CD4-positive, alpha-beta T cell (primary cell): Measurements from ENCODE around the gene SNAP47. TPM values are rescaled to one million over a fixed set of nuclear protein-coding genes. Genes with fewer than 3 reads are reported as not detected.

Experiments used
- ATAC-seq: fragments of 200-7000 bp; cut with Tn5 transposase; one replicate; pipeline ENCODE4 v1.10.0; 2022; ENCODE audit warnings: mild to moderate bottlenecking; ENCODE audit not compliant: poor library complexity
- CTCF ChIA-PET: fragments of 350-600 bp; sonication (Branson Sonifier 250); formaldehyde crosslinking; loops from one replicate; lab custom pipeline; 2021; ENCODE audit warnings: antibody characterized with exemption, inconsistent platforms; lab: Charles Lee
- POLR2A ChIA-PET: fragments of 350-600 bp; sonication (Branson Sonifier 250); formaldehyde crosslinking; loops from one replicate; lab custom pipeline; 2021; ENCODE audit warnings: antibody characterized with exemption, inconsistent platforms; lab: Charles Lee
- DNase-seq, 14 experiments: peaks; one replicate each; pipeline ENCODE4 v3.0.0-alpha.2; 2013 to 2020; ENCODE audit warnings: mixed read lengths in 2 of 14
- H3K27ac ChIP-seq, 2 donors: one replicate each; pipeline versions ENCODE4 v1.5.1 to v1.7.0; 2013; ENCODE audit warnings: low read length in 2 of 2, low read depth in 1 of 2, mild to moderate bottlenecking in 1 of 2
- H3K27me3 ChIP-seq, 2 experiments: 1 replicate in 1 of 2; 2 replicates in 1 of 2; pipeline versions ENCODE4 v1.6.1 to v1.7.0; 2013; ENCODE audit warnings: low read length in 2 of 2, control low read depth in 1 of 2, mild to moderate bottlenecking in 1 of 2, moderate library complexity in 1 of 2; ENCODE audit not compliant: insufficient read depth in 2 of 2, control insufficient read depth in 1 of 2
- H3K36me3 ChIP-seq: one replicate; pipeline ENCODE4 v1.6.1; 2013; ENCODE audit warnings: low read length, control low read depth; ENCODE audit not compliant: insufficient read depth
- H3K4me1 ChIP-seq: one replicate; pipeline ENCODE4 v1.6.1; 2013; ENCODE audit warnings: low read length, control low read depth; ENCODE audit not compliant: insufficient read depth
- H3K4me3 ChIP-seq: one replicate; pipeline ENCODE4 v1.5.1; 2013; ENCODE audit warnings: mild to moderate bottlenecking, low read length, moderate library complexity
- H3K9me3 ChIP-seq, 2 experiments: 1 replicate in 1 of 2; 2 replicates in 1 of 2; pipeline versions ENCODE4 v1.6.1 to v1.7.0; 2013; ENCODE audit warnings: low read length in 2 of 2, mild to moderate bottlenecking in 2 of 2, control low read depth in 1 of 2, moderate library complexity in 1 of 2; ENCODE audit not compliant: control insufficient read depth in 1 of 2, insufficient read depth in 1 of 2
- H3K27ac Mint-ChIP-seq: one replicate; pipeline ENCODE4 v1.8.0; 2020; ENCODE audit warnings: mixed read lengths
- H3K27me3 Mint-ChIP-seq: one replicate; pipeline ENCODE4 v1.8.0; 2021; ENCODE audit warnings: mixed read lengths
- H3K36me3 Mint-ChIP-seq: one replicate; pipeline ENCODE4 v1.8.0; 2021; ENCODE audit warnings: low read depth, mixed read lengths
- H3K4me1 Mint-ChIP-seq: one replicate; pipeline ENCODE4 v1.8.0; 2021; ENCODE audit warnings: low read depth, mixed read lengths
- H3K4me3 Mint-ChIP-seq: one replicate; pipeline ENCODE4 v1.8.0; 2020; ENCODE audit warnings: mild to moderate bottlenecking, mixed read lengths
- H3K9me3 Mint-ChIP-seq: one replicate; pipeline ENCODE4 v1.8.0; 2020; ENCODE audit warnings: mixed read lengths
- intact Hi-C, 2 experiments: fragments of 100-400 bp; cut with DNase I in 1 of 2; cut with micrococcal nuclease in 1 of 2; formaldehyde crosslinking; loops; one replicate each; pipeline versions ENCODE4 v1.15.1 to v1.9.0; 2023 to 2025; cut with DNase I, micrococcal nuclease
- total RNA-seq, 174 experiments: library from RNA in 2 of 174; stranded (reverse) in 2 of 174; gene quantifications; one replicate each; pipeline ENCODE4 v1.2.3 and lab custom pipeline; 2021 to 2026
- TF ChIP-seq, protein P1 (sequence below): fragments of 200-600 bp; IDR thresholded peaks from one replicate; pipeline ENCODE4 v1.8.0; 2022; ENCODE audit warnings: antibody characterized with exemption, mild to moderate bottlenecking

SNAP47 gene
- total RNA-seq, 2 experiments from 2014 or later = 12.8 to 14.0 TPM

- Histone ChIP-seq H3K36me3 (no peaks in the 10 kb centered on the region), H3K4me3 (peak overlapping the region; percentile 65), H3K27me3 (no peaks in the 10 kb centered on the region), H3K27ac (no peak overlapping the region), H3K9me3 (no peaks in the 10 kb centered on the region), H3K4me1 (peaks cover 39% of the 10 kb centered on the region)
- H3K27ac Mint-ChIP-seq = peak overlapping the region; percentile 82
- ATAC-seq (no peak), DNase-seq (peak in 1 of 14 experiments; percentile 40)
- POLR2A ChIA-PET = interaction anchor here (1.1 to 1.9 kb wide), 6 partner anchors 21 to 379 kb away, joined by 3 to 37 read pairs (median 6); partner anchors contain the start of gene IBA57
- H3K9me3 Mint-ChIP-seq = no peaks in the 10 kb centered on the region
- intact Hi-C loops = loop anchor here in 1 of 2 experiments (2.0 to 10.0 kb wide), 7 partner anchors 24 to 1840 kb away; partner anchors contain the start of genes ARF1, IBA57, TAF5L and URB2
- no peaks in the 10 kb centered on the region for H3K36me3 Mint-ChIP-seq
- TF ChIP-seq, protein P1, sequence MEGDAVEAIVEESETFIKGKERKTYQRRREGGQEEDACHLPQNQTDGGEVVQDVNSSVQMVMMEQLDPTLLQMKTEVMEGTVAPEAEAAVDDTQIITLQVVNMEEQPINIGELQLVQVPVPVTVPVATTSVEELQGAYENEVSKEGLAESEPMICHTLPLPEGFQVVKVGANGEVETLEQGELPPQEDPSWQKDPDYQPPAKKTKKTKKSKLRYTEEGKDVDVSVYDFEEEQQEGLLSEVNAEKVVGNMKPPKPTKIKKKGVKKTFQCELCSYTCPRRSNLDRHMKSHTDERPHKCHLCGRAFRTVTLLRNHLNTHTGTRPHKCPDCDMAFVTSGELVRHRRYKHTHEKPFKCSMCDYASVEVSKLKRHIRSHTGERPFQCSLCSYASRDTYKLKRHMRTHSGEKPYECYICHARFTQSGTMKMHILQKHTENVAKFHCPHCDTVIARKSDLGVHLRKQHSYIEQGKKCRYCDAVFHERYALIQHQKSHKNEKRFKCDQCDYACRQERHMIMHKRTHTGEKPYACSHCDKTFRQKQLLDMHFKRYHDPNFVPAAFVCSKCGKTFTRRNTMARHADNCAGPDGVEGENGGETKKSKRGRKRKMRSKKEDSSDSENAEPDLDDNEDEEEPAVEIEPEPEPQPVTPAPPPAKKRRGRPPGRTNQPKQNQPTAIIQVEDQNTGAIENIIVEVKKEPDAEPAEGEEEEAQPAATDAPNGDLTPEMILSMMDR = no peak
- H3K4me3 Mint-ChIP-seq = peak overlapping the region; percentile 89
- peaks cover 31% of the 10 kb centered on the region for H3K4me1 Mint-ChIP-seq
- CTCF ChIA-PET = interaction anchor here (1.2 kb wide), 2 partner anchors 20 to 25 kb away, joined by 5 to 6 read pairs; no protein-coding TSS in a partner anchor
- no peaks in the 10 kb centered on the region for H3K27me3 Mint-ChIP-seq
Measured at GRCh38 chr1:227786673-227787512, 51.7 kb downstream of the SNAP47 start.

GRCh38 chr1:227787513-227788270 lies 52.5 kb downstream of the SNAP47 start:
- H3K9me3 ChIP-seq = no peaks in the 10 kb centered on the region
- TF ChIP-seq, protein P1 = no peak
- peak; percentile 94 to 99 (median 96) for DNase-seq
- POLR2A ChIA-PET = interaction anchor here (0.6 to 1.9 kb wide), 13 partner anchors 12 to 671 kb away, joined by 3 to 37 read pairs (median 4); partner anchors contain the start of genes ARF1 and IBA57
- H3K27me3 ChIP-seq = no peaks in the 10 kb centered on the region
- Mint-ChIP-seq H3K9me3 (no peaks in the 10 kb centered on the region), H3K27ac (peak overlapping the region; percentile 82), H3K36me3 (no peaks in the 10 kb centered on the region), H3K4me3 (peak overlapping the region; percentile 89), H3K27me3 (no peaks in the 10 kb centered on the region), H3K4me1 (peaks cover 34% of the 10 kb centered on the region)
- peak; percentile 92 for ATAC-seq
- H3K4me3 ChIP-seq = peak overlapping the region; percentile 74
- intact Hi-C loops = loop anchor here (1.0 to 10.0 kb wide), 9 partner anchors 25 to 1840 kb away; partner anchors contain the start of genes ARF1 (in 2 of the 2), IBA57 (in 1 of the 2), TAF5L (in 1 of the 2) and TRIM11 (in 1 of the 2)
- peaks cover 39% of the 10 kb centered on the region for H3K4me1 ChIP-seq
- H3K27ac ChIP-seq = peak overlapping the region in 1 of 2 donors; percentile 11
- no peaks in the 10 kb centered on the region for H3K36me3 ChIP-seq
- CTCF ChIA-PET = interaction anchor here (1.2 kb wide), 2 partner anchors 21 to 26 kb away, joined by 5 to 6 read pairs; no protein-coding TSS in a partner anchor
